ENCODE results near the gene ZNF3. TPM values are rescaled to one million over a fixed set of nuclear protein-coding genes. Genes with fewer than 3 reads are reported as not detected.

ZNF3 gene
- total and polyA plus RNA-seq, 9 of the 15 experiments (the other 6 are each of a cell fraction or from before 2014, with no cell fraction given) = 30.0 to 64.9 (median 51.5) TPM

DNA sequence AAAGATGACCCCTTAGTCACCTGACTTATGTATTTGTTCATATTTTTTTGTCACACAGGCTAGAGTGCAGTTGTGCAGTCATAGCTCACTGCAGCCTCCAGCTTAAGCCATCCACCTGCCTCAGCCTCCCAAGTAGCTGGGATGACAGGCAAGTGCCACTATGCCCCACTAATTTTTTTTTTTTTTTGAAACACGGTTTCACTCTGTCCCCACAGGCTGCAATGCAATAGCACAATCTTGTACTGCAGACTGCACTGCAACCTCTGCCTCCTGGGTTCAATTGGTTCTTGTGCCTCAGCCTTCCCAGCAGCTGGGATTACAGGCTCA is 47.1 kb upstream of the ZNF3 start (continued):
- TF ChIP-seq, protein P1, sequence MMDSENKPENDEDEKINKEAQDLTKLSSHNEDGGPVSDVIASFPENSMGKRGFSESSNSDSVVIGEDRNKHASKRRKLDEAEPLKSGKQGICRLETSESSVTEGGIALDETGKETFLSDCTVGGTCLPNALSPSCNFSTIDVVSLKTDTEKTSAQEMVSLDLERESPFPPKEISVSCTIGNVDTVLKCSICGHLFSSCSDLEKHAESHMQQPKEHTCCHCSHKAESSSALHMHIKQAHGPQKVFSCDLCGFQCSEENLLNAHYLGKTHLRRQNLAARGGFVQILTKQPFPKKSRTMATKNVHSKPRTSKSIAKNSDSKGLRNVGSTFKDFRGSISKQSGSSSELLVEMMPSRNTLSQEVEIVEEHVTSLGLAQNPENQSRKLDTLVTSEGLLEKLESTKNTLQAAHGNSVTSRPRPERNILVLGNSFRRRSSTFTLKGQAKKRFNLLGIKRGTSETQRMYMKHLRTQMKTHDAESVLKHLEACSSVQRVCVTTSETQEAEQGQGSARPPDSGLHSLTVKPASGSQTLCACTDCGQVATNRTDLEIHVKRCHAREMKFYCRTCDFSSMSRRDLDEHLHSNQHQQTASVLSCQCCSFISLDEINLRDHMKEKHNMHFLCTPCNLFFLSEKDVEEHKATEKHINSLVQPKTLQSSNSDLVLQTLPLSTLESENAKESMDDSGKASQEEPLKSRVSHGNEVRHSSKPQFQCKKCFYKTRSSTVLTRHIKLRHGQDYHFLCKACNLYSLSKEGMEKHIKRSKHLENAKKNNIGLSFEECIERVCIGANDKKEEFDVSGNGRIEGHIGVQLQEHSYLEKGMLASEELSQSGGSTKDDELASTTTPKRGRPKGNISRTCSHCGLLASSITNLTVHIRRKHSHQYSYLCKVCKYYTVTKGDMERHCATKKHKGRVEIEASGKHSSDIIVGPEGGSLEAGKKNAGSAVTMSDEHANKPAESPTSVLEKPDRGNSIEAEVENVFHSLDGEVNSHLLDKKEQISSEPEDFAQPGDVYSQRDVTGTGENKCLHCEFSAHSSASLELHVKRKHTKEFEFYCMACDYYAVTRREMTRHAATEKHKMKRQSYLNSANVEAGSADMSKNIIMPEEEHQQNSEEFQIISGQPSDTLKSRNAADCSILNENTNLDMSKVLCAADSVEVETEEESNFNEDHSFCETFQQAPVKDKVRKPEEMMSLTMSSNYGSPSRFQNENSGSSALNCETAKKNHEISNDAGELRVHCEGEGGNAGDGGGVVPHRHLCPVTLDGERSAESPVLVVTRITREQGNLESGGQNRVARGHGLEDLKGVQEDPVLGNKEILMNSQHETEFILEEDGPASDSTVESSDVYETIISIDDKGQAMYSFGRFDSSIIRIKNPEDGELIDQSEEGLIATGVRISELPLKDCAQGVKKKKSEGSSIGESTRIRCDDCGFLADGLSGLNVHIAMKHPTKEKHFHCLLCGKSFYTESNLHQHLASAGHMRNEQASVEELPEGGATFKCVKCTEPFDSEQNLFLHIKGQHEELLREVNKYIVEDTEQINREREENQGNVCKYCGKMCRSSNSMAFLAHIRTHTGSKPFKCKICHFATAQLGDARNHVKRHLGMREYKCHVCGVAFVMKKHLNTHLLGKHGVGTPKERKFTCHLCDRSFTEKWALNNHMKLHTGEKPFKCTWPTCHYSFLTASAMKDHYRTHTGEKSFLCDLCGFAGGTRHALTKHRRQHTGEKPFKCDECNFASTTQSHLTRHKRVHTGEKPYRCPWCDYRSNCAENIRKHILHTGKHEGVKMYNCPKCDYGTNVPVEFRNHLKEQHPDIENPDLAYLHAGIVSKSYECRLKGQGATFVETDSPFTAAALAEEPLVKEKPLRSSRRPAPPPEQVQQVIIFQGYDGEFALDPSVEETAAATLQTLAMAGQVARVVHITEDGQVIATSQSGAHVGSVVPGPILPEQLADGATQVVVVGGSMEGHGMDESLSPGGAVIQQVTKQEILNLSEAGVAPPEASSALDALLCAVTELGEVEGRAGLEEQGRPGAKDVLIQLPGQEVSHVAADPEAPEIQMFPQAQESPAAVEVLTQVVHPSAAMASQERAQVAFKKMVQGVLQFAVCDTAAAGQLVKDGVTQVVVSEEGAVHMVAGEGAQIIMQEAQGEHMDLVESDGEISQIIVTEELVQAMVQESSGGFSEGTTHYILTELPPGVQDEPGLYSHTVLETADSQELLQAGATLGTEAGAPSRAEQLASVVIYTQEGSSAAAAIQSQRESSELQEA (IDR thresholded peaks at IDR 0.05; ENCODE audit: low read depth) = no peak
- TF ChIP-seq ZC3H11A (IDR thresholded peaks at IDR 0.05; ENCODE audit: low read depth, low read length) = no peak
- no peak for TF ChIP-seq MTF1 (CRISPR knock-in tag; IDR thresholded peaks at IDR 0.05; ENCODE audit: borderline replicate concordance)
- no peak for TF ChIP-seq BCOR (IDR thresholded peaks at IDR 0.05)
- no peak for TF ChIP-seq CHD1 (IDR thresholded peaks at IDR 0.05; ENCODE audit: low read length)
- TF ChIP-seq, protein P2, sequence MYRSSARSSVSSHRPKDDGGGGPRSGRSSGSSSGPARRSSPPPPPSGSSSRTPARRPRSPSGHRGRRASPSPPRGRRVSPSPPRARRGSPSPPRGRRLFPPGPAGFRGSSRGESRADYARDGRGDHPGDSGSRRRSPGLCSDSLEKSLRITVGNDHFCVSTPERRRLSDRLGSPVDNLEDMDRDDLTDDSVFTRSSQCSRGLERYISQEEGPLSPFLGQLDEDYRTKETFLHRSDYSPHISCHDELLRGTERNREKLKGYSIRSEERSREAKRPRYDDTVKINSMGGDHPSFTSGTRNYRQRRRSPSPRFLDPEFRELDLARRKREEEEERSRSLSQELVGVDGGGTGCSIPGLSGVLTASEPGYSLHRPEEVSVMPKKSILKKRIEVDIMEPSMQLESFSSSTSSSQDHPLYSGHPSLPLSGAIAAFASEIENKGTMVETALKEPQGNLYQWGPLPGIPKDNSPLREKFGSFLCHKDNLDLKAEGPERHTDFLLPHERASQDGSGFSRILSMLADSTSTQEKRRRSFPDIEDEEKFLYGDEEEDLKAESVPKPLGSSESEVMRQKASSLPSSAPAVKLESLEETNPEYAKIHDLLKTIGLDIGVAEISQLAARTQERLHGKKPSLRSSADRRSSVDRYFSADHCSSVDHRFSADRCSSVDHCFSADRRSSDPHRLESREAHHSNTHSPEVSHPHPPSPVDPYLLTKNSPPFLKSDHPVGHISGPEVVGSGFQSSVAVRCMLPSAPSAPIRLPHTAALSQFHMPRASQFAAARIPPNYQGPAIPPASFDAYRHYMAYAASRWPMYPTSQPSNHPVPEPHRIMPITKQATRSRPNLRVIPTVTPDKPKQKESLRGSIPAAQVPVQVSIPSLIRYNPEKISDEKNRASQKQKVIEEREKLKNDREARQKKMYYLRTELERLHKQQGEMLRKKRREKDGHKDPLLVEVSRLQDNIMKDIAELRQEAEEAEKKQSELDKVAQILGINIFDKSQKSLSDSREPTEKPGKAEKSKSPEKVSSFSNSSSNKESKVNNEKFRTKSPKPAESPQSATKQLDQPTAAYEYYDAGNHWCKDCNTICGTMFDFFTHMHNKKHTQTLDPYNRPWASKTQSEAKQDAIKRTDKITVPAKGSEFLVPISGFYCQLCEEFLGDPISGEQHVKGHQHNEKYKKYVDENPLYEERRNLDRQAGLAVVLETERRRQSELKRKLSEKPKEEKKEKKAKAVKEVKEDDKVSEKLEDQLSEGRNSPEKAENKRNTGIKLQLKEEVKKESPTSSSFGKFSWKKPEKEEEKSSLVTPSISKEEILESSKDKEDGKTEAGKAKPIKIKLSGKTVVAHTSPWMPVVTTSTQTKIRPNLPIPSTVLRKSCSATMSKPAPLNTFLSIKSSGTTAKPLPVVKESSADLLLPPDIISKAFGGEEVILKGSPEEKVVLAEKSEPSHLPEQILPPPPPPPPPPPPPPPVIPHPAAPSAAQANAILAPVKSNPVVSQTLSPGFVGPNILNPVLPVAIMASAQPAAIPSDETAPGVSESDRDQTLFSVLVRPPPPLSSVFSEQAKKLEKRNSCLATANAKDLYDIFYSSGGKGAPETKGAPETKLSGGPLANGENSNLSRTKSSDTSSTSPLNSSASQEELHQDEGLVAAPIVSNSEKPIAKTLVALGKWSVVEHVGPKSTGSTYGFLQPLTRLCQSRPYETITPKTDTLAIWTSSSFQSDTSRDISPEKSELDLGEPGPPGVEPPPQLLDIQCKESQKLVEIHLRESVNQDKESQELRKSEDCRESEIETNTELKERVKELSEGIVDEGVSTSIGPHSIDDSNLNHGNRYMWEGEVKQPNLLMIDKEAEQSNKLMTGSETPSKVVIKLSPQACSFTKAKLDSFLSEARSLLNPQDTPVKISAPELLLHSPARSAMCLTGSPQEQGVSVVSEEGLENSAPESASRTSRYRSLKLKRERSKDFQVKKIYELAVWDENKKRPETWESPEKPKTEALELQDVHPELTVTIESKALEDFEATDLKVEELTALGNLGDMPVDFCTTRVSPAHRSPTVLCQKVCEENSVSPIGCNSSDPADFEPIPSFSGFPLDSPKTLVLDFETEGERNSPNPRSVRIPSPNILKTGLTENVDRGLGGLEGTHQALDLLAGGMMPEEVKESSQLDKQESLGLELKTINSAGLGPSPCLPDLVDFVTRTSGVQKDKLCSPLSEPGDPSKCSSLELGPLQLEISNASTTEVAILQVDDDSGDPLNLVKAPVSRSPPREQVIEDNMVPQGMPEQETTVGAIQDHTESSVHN (IDR thresholded peaks at IDR 0.05; ENCODE audit: borderline replicate concordance in 1 of 2, low read depth in 1 of 2) = no peak
- TF ChIP-seq, protein P3, sequence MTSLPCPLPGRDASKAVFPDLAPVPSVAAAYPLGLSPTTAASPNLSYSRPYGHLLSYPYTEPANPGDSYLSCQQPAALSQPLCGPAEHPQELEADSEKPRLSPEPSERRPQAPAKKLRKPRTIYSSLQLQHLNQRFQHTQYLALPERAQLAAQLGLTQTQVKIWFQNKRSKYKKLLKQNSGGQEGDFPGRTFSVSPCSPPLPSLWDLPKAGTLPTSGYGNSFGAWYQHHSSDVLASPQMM (CRISPR knock-in tag; IDR thresholded peaks at IDR 0.05) = no peak
